Measurements from ENCODE around the gene SEMA7A.

SEMA7A gene

DNA sequence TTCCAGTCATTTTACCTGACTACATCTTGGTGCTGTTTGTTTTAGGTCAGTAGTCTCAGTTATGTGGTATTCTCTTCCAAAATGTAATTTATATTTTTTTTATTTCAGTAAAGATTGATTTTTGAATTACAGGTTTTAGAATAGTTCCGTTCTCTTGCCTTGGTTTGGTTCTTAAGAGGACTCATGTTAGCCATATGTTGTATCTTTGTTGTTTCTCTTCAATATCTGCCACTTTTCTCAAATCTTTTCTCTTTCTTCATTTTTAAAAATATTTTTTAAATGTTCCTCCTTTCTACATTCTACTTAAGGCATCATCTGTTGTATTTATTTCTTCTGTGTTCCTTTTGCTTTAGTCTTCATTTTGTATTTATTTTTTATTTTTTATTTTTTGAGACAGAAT, 32.8 kb upstream of the SEMA7A start:
- H3K36me3 ChIP-seq (replicated peaks) = no peaks in the 10 kb centered on the region
- no peak overlapping the region for H3K27ac ChIP-seq
- no peak for DNase-seq
- in situ Hi-C loops (cut with HindIII; ENCODE audit: low pct_ligation_motif_present, low sequenced_read_pairs) = no loop called here
- H3K4me3 ChIP-seq (ENCODE audit: low read depth, low read length) = no peak overlapping the region
- TF ChIP-seq, protein P1, sequence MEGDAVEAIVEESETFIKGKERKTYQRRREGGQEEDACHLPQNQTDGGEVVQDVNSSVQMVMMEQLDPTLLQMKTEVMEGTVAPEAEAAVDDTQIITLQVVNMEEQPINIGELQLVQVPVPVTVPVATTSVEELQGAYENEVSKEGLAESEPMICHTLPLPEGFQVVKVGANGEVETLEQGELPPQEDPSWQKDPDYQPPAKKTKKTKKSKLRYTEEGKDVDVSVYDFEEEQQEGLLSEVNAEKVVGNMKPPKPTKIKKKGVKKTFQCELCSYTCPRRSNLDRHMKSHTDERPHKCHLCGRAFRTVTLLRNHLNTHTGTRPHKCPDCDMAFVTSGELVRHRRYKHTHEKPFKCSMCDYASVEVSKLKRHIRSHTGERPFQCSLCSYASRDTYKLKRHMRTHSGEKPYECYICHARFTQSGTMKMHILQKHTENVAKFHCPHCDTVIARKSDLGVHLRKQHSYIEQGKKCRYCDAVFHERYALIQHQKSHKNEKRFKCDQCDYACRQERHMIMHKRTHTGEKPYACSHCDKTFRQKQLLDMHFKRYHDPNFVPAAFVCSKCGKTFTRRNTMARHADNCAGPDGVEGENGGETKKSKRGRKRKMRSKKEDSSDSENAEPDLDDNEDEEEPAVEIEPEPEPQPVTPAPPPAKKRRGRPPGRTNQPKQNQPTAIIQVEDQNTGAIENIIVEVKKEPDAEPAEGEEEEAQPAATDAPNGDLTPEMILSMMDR (IDR thresholded peaks at IDR 0.05; ENCODE audit: low read depth, low read length, missing control alignments) = no peak
- H3K27me3 ChIP-seq (replicated peaks) = no peaks in the 10 kb centered on the region

DNA sequence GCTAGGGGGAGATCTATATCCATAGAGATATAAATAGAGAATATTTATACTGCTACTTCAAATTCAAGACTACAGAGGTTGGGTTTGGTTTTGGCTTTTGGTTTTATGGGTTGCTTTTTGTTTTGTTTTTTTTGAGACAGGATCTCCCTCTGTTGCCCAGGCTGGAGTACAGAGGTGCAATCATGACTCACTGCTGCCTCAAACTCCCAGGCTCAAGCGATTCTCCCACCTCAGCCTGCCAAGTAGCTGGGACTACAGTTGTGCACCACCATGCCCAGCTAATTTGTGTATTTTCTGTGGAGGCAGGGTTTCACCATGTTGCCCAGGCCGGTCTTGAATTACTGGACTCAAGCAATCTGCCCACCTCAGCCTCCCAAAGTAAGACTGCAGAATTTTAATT, 31.1 kb upstream of the SEMA7A start:
- in situ Hi-C loops (cut with HindIII; ENCODE audit: low pct_ligation_motif_present, low sequenced_read_pairs) = no loop called here

DNA sequence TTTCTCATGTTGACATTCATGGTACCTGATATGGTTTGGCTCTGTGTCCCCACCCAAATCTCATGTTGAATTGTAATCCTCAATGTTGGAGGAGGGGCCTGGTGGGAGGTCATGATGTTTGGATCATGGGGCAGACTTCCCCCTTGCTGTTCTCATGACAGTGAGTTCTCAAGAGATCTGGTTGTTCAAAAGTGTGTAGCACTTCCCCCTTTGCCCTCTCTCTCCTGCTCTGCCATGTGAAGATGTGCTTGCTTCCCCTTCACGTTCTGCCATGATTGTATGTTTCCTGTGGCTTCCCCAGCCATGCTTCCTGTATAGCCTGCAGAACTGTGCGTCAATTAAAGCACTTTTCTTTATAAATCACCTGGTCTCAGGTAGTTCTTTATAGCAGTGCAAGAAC, 30.5 kb upstream of the SEMA7A start:
- TF ChIP-seq, protein P1 (IDR thresholded peaks at IDR 0.05; ENCODE audit: low read depth, low read length, missing control alignments) = no peak
- Histone ChIP-seq H3K27me3 (replicated peaks) (no peaks in the 10 kb centered on the region), H3K27ac (no peak overlapping the region), H3K4me3 (ENCODE audit: low read depth, low read length) (no peak overlapping the region), H3K36me3 (replicated peaks) (no peaks in the 10 kb centered on the region)
- no peak for DNase-seq
- in situ Hi-C loops (cut with HindIII; ENCODE audit: low pct_ligation_motif_present, low sequenced_read_pairs) = no loop called here

More for the DNA sequence above, 31.1 kb upstream of the SEMA7A start:
- Histone ChIP-seq H3K4me3 (ENCODE audit: low read depth, low read length) (no peak overlapping the region), H3K36me3 (replicated peaks) (no peaks in the 10 kb centered on the region), H3K27ac (no peak overlapping the region), H3K27me3 (replicated peaks) (no peaks in the 10 kb centered on the region)
- DNase-seq = no peak
- TF ChIP-seq, protein P1 (IDR thresholded peaks at IDR 0.05; ENCODE audit: low read depth, low read length, missing control alignments) = no peak

DNA sequence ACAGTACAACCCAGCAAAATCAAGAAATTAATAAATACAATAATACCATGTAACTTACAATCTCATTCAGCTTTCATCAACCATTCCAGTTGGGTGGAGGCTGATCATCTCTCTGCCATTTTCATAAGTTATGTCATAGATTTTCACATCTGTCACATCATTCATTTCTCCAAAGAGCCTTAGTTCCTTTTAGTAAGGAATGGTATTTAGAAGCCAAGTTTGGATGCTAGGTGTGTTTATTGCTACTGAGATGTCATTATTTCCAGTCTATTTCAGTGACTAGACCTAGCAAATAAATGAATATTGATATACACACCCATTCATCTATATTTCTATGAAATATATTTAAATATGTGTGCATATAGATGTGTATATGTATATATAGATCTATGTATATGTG, 29.9 kb upstream of the SEMA7A start:
- TF ChIP-seq, protein P1 (IDR thresholded peaks at IDR 0.05; ENCODE audit: low read depth, low read length, missing control alignments) = no peak
- Histone ChIP-seq H3K27ac (no peak overlapping the region), H3K36me3 (replicated peaks) (no peaks in the 10 kb centered on the region), H3K4me3 (ENCODE audit: low read depth, low read length) (no peak overlapping the region), H3K27me3 (replicated peaks) (no peaks in the 10 kb centered on the region)
- in situ Hi-C loops (cut with HindIII; ENCODE audit: low pct_ligation_motif_present, low sequenced_read_pairs) = no loop called here
- DNase-seq = no peak

DNA sequence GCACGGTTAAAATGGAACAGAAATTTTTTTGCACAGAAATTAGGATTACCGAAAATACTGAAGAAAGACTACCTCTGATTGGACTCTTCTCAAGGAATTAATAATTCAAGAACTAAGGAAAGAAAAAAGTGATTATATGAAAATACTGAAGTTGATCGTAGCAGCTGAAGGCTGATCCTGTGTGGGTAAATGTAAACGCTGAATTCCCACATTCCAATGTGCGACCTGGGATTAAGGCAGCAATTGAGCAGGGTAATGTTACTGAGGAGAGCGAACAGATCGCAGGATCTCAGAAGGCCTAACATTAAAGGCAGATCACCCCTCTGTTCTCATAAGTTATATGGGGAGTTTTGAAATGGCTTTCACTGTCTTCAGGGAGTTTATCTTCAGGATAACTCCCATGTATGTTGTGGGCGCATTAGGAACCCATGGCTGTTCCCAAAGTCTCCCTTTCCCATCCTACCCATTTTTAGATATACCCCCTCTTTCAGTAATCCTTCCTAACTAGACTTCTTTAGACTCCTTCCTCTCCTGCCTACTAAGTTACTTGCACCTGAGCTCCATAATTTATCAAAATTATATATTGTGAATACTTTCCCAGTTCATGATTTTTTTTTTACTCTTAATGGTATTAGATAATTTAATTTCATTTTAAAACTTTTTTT, 28.2 kb upstream of the SEMA7A start:
- Histone ChIP-seq H3K27me3 (replicated peaks) (no peaks in the 10 kb centered on the region), H3K4me3 (ENCODE audit: low read depth, low read length) (peak overlapping the region; percentile 72), H3K27ac (no peak overlapping the region), H3K36me3 (replicated peaks) (no peaks in the 10 kb centered on the region)
- in situ Hi-C loops (cut with HindIII; ENCODE audit: low pct_ligation_motif_present, low sequenced_read_pairs) = no loop called here
- no peak for DNase-seq
- TF ChIP-seq, protein P1 (IDR thresholded peaks at IDR 0.05; ENCODE audit: low read depth, low read length, missing control alignments) = no peak
